SH-SY5Y (cell line): ENCODE measurements around the gene DYNLRB1.

Source experiments
- GATA2 ChIP-seq: IDR thresholded peaks from 2 replicates; pipeline ENCODE4 v1.6.1; 2011; ENCODE audit warnings: mild to moderate bottlenecking, low read depth, low read length
- GATA3 ChIP-seq: IDR thresholded peaks from 2 replicates; pipeline ENCODE4 v1.6.1; 2011; ENCODE audit warnings: low read depth, mild to moderate bottlenecking, low read length, moderate library complexity

GRCh38 chr20:34549929-34550305 lies 33.7 kb downstream of the DYNLRB1 start:
- TF ChIP-seq GATA3 (no peak), GATA2 (no peak)
